WTC11 (cell line): Measurements from ENCODE around the gene ESRP2.

Source experiments
- CREM ChIP-seq: sonication (generic); formaldehyde crosslinking; IDR thresholded peaks from 2 replicates; pipeline ENCODE4 v1.8.1; 2022; ENCODE audit warnings: mild to moderate bottlenecking, missing genetic modification reagents, moderate library complexity
- TF ChIP-seq, protein P1 (sequence below): sonication (generic); formaldehyde crosslinking; IDR thresholded peaks from 2 replicates; pipeline ENCODE4 v1.8.1; 2022; ENCODE audit warnings: low read depth, missing genetic modification reagents, borderline replicate concordance
- TF ChIP-seq, protein P2 (sequence below): sonication (generic); formaldehyde crosslinking; IDR thresholded peaks from 2 replicates; pipeline ENCODE4 v1.8.1; 2022; ENCODE audit warnings: low read depth, mild to moderate bottlenecking, moderate library complexity, missing genetic modification reagents, borderline replicate concordance

DNA sequence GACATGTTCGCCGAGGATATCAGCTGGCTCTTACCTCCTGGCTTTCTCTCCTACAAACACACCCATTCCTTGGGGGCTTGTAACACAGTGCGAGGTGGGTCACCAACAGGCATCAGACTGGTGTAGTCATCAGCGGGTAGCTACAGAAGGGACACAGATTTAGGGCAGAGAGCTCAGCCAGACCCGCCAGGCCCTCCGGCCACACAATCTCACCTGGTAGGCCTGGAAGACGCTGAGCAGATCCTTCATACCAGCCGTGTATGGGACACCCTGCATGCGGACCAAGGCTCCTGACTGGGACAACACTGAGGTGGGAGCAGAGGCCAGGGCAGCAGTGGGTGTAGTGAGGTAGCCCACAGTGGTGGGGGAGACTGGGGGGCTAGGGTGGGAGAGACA, 5.8 kb downstream of the ESRP2 start:
- TF ChIP-seq CREM (CRISPR knock-in tag) = no peak
- TF ChIP-seq, protein P1, sequence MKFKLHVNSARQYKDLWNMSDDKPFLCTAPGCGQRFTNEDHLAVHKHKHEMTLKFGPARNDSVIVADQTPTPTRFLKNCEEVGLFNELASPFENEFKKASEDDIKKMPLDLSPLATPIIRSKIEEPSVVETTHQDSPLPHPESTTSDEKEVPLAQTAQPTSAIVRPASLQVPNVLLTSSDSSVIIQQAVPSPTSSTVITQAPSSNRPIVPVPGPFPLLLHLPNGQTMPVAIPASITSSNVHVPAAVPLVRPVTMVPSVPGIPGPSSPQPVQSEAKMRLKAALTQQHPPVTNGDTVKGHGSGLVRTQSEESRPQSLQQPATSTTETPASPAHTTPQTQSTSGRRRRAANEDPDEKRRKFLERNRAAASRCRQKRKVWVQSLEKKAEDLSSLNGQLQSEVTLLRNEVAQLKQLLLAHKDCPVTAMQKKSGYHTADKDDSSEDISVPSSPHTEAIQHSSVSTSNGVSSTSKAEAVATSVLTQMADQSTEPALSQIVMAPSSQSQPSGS = no peak
- TF ChIP-seq, protein P2, sequence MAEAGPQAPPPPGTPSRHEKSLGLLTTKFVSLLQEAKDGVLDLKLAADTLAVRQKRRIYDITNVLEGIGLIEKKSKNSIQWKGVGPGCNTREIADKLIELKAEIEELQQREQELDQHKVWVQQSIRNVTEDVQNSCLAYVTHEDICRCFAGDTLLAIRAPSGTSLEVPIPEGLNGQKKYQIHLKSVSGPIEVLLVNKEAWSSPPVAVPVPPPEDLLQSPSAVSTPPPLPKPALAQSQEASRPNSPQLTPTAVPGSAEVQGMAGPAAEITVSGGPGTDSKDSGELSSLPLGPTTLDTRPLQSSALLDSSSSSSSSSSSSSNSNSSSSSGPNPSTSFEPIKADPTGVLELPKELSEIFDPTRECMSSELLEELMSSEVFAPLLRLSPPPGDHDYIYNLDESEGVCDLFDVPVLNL (CRISPR knock-in tag) = no peak
